Heart left ventricle (tissue), 16 donors: ENCODE data around the gene PHKA1. TPM values are rescaled to one million over a fixed set of nuclear protein-coding genes. Genes with fewer than 3 reads are reported as not detected.

Source experiments
- ATAC-seq, 4 donors: fragments of 200-7000 bp; cut with Tn5 transposase; one replicate each; pipeline ENCODE4 v1.9.1; 2020 to 2022; ENCODE audit warnings: moderate library complexity in 4 of 4, mild to moderate bottlenecking in 3 of 4, moderate number of reproducible peaks in 1 of 4
- DNase-seq, 5 donors: peaks; one replicate each; pipeline ENCODE4 v3.0.0-alpha.2; 2020
- H3K27ac ChIP-seq, 12 donors: fragments of 200-600 bp; sonication (generic) in 4 of 12; one replicate each; pipeline versions ENCODE4 v1.5.0 to v1.8.0; 2016 to 2022; ENCODE audit warnings: mild to moderate bottlenecking in 2 of 12
- H3K27me3 ChIP-seq, 9 donors: fragments of 200-600 bp; sonication (generic) in 2 of 9; one replicate each; pipeline versions ENCODE4 v1.5.1 to v1.8.0; 2016 to 2022; ENCODE audit warnings: mild to moderate bottlenecking in 3 of 9
- H3K36me3 ChIP-seq, 9 donors: fragments of 200-600 bp; sonication (generic) in 2 of 9; one replicate each; pipeline versions ENCODE4 v1.5.0 to v1.8.0; 2018 to 2022; ENCODE audit warnings: mild to moderate bottlenecking in 2 of 9
- H3K4me1 ChIP-seq, 12 donors: fragments of 200-600 bp; sonication (generic) in 4 of 12; one replicate each; pipeline versions ENCODE4 v1.5.0 to v1.8.0; 2016 to 2022; ENCODE audit warnings: mild to moderate bottlenecking in 3 of 12
- H3K4me3 ChIP-seq, 12 donors: fragments of 200-600 bp; sonication (generic) in 4 of 12; one replicate each; pipeline versions ENCODE4 v1.5.0 to v1.8.0; 2017 to 2022; ENCODE audit warnings: mild to moderate bottlenecking in 9 of 12, moderate library complexity in 4 of 12
- H3K9me3 ChIP-seq, 12 donors: fragments of 200-600 bp; sonication (generic) in 4 of 12; one replicate each; pipeline versions ENCODE4 v1.5.0 to v1.8.0; 2016 to 2022; ENCODE audit warnings: mild to moderate bottlenecking in 1 of 12
- POLR2A ChIP-seq, 2 donors: fragments of 450-650 bp; IDR thresholded peaks; one replicate each; pipeline ENCODE4 v1.6.1; 2017; ENCODE audit warnings: antibody characterized with exemption in 2 of 2, mild to moderate bottlenecking in 2 of 2, moderate library complexity in 2 of 2
- WGBS, 4 donors: extraction: QIAGEN DNeasy Blood & Tissue Kit in 2 of 4; methylation state at CpG; one replicate each; pipeline versions ENCODE4 v1.1.5 to v1.1.7; 2013 to 2018; 5-methylcytosine and 5-hydroxymethylcytosine counted together
- intact Hi-C, 10 donors: fragments of 100-400 bp; cut with DNase I; formaldehyde crosslinking; loops; one replicate each; pipeline versions ENCODE4 v1.11.1 to v1.14.2; 2022
- polyA plus RNA-seq, 2 donors: library from polyadenylated mRNA; stranded (reverse); fragments of 200-250 nt; gene quantifications; one replicate each; pipeline ENCODE4 v1.2.3, GENCODE V29; 2013
- total RNA-seq, 9 donors: library from RNA; depleted of rRNA in 2 of 9; stranded (reverse); fragments of >200 nt in 2 of 9; fragmentation: NEBNext Ultra II Directional in 3 of 9; extraction: Animal tissue kit (Norgen Biotek cat#: 25700) in 3 of 9; gene quantifications; one replicate each; pipeline versions ENCODE4 v1.1.0 to v1.2.4, GENCODE V29; 2016 to 2023
- TF ChIP-seq, protein P1 (sequence below), 12 donors: fragments of 200-600 bp; sonication (generic) in 4 of 12; IDR thresholded peaks; one replicate each; pipeline versions ENCODE4 v1.5.0 to v1.8.0; 2018 to 2022; ENCODE audit warnings: antibody characterized with exemption in 12 of 12, mild to moderate bottlenecking in 5 of 12
- donor health status: ischemic (EF 13 %, LVEDD 7.1; RV severe dilation, severe dysfunction).
- donor health status: healthy with polysubstance abuse.
- donor health status: DM: no; HTN: yes; CAD: no.
- donor health status: DM: no; HTN: no; CAD: no.
- donor health status: ischemic (EF 25% LVEDD 6.9; RV normal size, moderate dysfunction).
- donor health status: ischemic (EF 25% LVEDD 5.7; RV mildly dilated, moderate dysfunction).
- donor health status: healthy.
- donor health status: DM: yes; HTN: yes; CAD: no.
- donor health status: ischemic (EF 35%, LVEDD 5.7; RV mildly dilated, moderate dysfunction).
- donor health status: nonischemic (EF 11% LVEDD 7.7; RV severe dilation, severe dysfunction).
- donor health status: DM: yes; HTN: yes; CAD: no.
- donor health status: PGD.
- donor health status: ischemic (EF 29% LVEDD 5.4; RV normal size, mild dysfunction).
- donor health status: nonischemic (EF 23%, LVEDD 6.1; RV moderate dilation, normal function).

PHKA1 gene
- total and polyA plus RNA-seq, 11 donors = 3.9 to 21.3 (median 10.7) TPM

DNA sequence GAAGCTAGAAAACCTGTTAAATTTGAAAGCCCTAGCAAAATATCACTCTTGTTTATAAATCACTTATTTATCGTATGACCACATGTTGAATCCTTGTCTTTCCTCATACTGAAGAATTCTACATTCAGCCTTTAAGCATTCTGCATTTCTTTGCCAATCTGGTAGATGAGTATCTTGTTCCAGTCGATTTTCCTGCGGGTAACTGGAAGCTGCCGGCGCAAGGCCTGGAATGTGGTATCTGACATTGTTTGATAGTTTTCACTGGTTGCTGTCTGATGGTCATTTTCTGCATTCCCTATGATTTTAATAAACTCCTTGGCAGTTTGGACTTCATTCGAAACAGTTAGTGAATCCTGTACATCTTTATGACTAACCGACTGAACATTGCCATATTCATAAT, 13.7 kb upstream of the PHKA1 start:
- intact Hi-C loops = no loop called here
- no peak for TF ChIP-seq POLR2A (IDR thresholded peaks at IDR 0.05)
- TF ChIP-seq, protein P1, sequence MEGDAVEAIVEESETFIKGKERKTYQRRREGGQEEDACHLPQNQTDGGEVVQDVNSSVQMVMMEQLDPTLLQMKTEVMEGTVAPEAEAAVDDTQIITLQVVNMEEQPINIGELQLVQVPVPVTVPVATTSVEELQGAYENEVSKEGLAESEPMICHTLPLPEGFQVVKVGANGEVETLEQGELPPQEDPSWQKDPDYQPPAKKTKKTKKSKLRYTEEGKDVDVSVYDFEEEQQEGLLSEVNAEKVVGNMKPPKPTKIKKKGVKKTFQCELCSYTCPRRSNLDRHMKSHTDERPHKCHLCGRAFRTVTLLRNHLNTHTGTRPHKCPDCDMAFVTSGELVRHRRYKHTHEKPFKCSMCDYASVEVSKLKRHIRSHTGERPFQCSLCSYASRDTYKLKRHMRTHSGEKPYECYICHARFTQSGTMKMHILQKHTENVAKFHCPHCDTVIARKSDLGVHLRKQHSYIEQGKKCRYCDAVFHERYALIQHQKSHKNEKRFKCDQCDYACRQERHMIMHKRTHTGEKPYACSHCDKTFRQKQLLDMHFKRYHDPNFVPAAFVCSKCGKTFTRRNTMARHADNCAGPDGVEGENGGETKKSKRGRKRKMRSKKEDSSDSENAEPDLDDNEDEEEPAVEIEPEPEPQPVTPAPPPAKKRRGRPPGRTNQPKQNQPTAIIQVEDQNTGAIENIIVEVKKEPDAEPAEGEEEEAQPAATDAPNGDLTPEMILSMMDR (IDR thresholded peaks at IDR 0.05) = no peak

GRCh38 chrX:72716766-72717165, 2.7 kb upstream of the PHKA1 start:
- no peak for TF ChIP-seq POLR2A (IDR thresholded peaks at IDR 0.05)
- TF ChIP-seq, protein P1 (IDR thresholded peaks at IDR 0.05) = no peak
- Histone ChIP-seq H3K36me3 (no peaks in the 10 kb centered on the region), H3K27ac (no peak overlapping the region), H3K9me3 (no peaks in the 10 kb centered on the region), H3K27me3 (peaks cover 0 to 11% (median 0%) of the 10 kb centered on the region in 9 donors), H3K4me3 (no peak overlapping the region), H3K4me1 (peaks cover 0 to 12% (median 0%) of the 10 kb centered on the region in 12 donors)
- WGBS, 4 donors = 43 to 55% (median 44%) methylated on average over 5 of the region's 5 CpGs
- DNase-seq = no peak
- intact Hi-C loops = no loop called here
- no peak for ATAC-seq

More for the DNA sequence above, 13.7 kb upstream of the PHKA1 start:
- H3K36me3 ChIP-seq = no peaks in the 10 kb centered on the region
- H3K27me3 ChIP-seq = peaks cover 0 to 30% (median 0%) of the 10 kb centered on the region in 9 donors
- ATAC-seq (no peak), DNase-seq (no peak)
- WGBS, 4 donors = 77 to 87% (median 83%) methylated on average over 7 of the region's 7 CpGs
- no peaks in the 10 kb centered on the region for H3K4me1 ChIP-seq
- no peak overlapping the region for H3K4me3 ChIP-seq
- H3K9me3 ChIP-seq = no peaks in the 10 kb centered on the region
- H3K27ac ChIP-seq = no peak overlapping the region

DNA sequence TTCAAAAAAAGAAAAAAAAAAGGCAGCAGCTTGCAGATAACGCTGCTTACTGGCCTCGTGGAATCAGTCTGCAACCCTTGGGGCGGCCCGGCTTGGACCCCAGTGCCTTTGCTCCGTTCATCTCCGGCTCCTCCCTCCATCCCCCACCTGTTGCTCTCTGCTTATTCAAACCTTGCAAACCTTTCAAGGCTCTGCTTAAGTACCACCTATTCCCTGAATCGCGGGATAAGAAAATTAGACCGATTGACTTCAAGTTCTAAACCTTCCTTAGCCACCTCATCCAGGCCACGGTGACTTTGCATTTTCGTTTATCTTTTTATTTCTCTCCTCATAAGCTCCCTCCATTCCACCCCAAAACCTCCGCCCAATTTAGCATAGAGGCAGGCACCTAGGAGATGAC, 1.4 kb upstream of the PHKA1 start:
- WGBS, 4 donors = 80 to 91% (median 86%) methylated on average over 12 of the region's 12 CpGs
- Histone ChIP-seq H3K27ac (no peak overlapping the region), H3K36me3 (no peaks in the 10 kb centered on the region), H3K4me1 (peaks cover 0 to 12% (median 0%) of the 10 kb centered on the region in 12 donors), H3K4me3 (no peak overlapping the region), H3K9me3 (no peaks in the 10 kb centered on the region), H3K27me3 (peaks cover 0 to 11% (median 0%) of the 10 kb centered on the region in 9 donors)
- intact Hi-C loops = no loop called here
- no peak for ATAC-seq
- no peak for TF ChIP-seq POLR2A (IDR thresholded peaks at IDR 0.05)
- TF ChIP-seq, protein P1 (IDR thresholded peaks at IDR 0.05) = no peak
- DNase-seq = no peak

GRCh38 chrX:72714478-72714916, 391 bp upstream of the PHKA1 start:
- intact Hi-C loops = no loop called here

More at GRCh38 chrX:72714478-72714916, 391 bp upstream of the PHKA1 start:
- Histone ChIP-seq H3K36me3 (peaks cover 0 to 2% (median 0%) of the 10 kb centered on the region in 9 donors), H3K4me1 (peaks cover 0 to 12% (median 0%) of the 10 kb centered on the region in 12 donors), H3K4me3 (peak overlapping the region; percentile 15 to 66 (median 56)), H3K9me3 (no peaks in the 10 kb centered on the region), H3K27ac (peak overlapping the region; percentile 66 to 89 (median 79)), H3K27me3 (peaks cover 0 to 8% (median 0%) of the 10 kb centered on the region in 9 donors)
- TF ChIP-seq POLR2A (IDR thresholded peaks at IDR 0.05) = no peak
- TF ChIP-seq, protein P1 (IDR thresholded peaks at IDR 0.05) = peak in 1 of 12 donors; percentile 5
- 1 to 48% (median 22%) methylated on average over 13 of the region's 13 CpGs for WGBS, 4 donors
- ATAC-seq (peak; percentile 89 to 94 (median 92)), DNase-seq (peak; percentile 53 to 79 (median 67))
